ENCODE results near the gene BLOC1S5. TPM values are rescaled to one million over a fixed set of nuclear protein-coding genes. Genes with fewer than 3 reads are reported as not detected.
A peak's percentile ranks its signal among the peaks of the same experiment; 100 is the strongest.
"Not testable (repeated sequence)": the region's sequence is repeated elsewhere in the genome, so short reads cannot be mapped to it uniquely, and the experiment has no call there.

BLOC1S5 gene
- total and polyA plus RNA-seq, 2 donors from 2014 or later, result 20.2 to 27.6 TPM

DNA sequence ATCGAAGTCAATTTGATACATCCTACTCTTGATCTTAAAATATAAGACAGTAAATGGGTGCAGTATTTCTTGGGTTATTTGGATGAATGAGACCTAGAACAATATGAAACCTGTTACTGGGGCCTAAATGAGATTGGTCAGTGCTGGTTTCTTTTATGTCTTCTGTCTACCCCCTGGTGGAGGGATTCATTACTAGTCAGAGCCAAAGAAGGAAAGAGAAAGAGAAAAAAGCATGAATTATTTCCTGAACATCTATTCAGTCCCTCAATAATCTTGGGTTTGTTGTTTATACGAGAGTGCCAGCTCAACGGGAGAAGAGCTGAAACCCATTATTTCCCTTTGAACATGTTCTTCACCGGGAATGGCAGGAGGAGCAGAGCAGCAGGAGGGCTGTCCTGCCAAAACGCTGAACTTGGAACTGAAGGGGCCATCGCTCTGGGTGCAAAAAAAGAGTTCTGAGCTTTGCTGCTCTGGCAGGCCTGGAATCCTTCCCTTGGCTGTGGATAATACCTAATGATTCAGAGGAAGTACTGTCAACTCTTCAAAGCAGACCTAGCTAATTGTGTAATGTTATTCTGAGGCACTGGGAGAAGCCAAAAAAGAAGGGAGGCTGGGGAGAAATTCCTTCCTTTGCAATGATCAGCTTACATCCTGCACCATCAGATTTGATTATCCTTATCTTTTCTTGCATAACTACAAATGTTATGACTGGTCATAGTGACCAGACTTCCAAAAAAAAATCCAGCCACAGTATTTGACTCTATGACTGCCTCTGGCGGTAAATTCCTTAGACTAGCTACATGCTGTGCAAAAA lies 72.0 kb downstream of the BLOC1S5 start:
- DNase-seq, result peak in 1 of 5 donors; percentile 61
- Histone ChIP-seq H3K9me3 (ENCODE audit: control insufficient read depth in 2 of 3, insufficient read depth in 1 of 3, low read length in 3 of 3) (no peaks in the 10 kb centered on the region), H3K36me3 (ENCODE audit: control insufficient read depth in 2 of 3, insufficient read depth in 3 of 3, low read length in 3 of 3) (no peaks in the 10 kb centered on the region), H3K27me3 (ENCODE audit: control insufficient read depth, insufficient read depth, low read length) (no peaks in the 10 kb centered on the region), H3K4me3 (ENCODE audit: low read length in 3 of 3) (no peak overlapping the region), H3K27ac (ENCODE audit: low read depth in 2 of 2, low read length in 2 of 2) (no peak overlapping the region), H3K9ac (ENCODE audit: low read length in 3 of 3) (no peak overlapping the region), H3K4me1 (ENCODE audit: control insufficient read depth in 2 of 3, insufficient read depth in 2 of 3, low read depth in 1 of 3, low read length in 3 of 3) (no peaks in the 10 kb centered on the region)
- TF ChIP-seq CTCF (IDR thresholded peaks at IDR 0.05; ENCODE audit: borderline replicate concordance, extremely low read depth, insufficient read depth), result peak; percentile 22
- intact Hi-C loops (cut with DNase I), result no loop called here
- FAIRE-seq, result no peak

DNA sequence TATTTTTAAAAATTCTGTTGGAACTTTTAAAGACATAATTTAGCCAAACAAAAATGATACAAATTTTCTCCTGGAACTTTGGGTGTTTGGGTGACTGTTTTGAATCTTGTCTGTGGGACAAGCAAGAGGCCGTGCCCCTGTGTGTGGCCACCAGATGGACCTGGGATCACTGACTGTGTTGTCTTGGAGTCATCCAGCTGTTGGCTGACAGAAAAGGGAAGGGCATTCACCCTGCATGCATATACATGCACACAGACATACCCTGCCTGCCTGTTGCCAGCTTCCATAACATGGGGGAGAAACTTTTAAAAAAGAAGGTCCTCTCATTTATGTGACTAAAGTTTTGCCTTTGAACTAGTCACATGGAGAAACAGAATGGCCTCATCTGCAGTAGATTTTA lies 72.7 kb downstream of the BLOC1S5 start:
- no peaks in the 10 kb centered on the region for H3K36me3 ChIP-seq (ENCODE audit: control insufficient read depth in 2 of 3, insufficient read depth in 3 of 3, low read length in 3 of 3)
- H3K4me1 ChIP-seq (ENCODE audit: control insufficient read depth in 2 of 3, insufficient read depth in 2 of 3, low read depth in 1 of 3, low read length in 3 of 3), result no peaks in the 10 kb centered on the region
- no peak overlapping the region for H3K9ac ChIP-seq (ENCODE audit: low read length in 3 of 3)
- no peaks in the 10 kb centered on the region for H3K27me3 ChIP-seq (ENCODE audit: control insufficient read depth, insufficient read depth, low read length)
- no peaks in the 10 kb centered on the region for H3K9me3 ChIP-seq (ENCODE audit: control insufficient read depth in 2 of 3, insufficient read depth in 1 of 3, low read length in 3 of 3)
- DNase-seq, result no peak
- no peak overlapping the region for H3K4me3 ChIP-seq (ENCODE audit: low read length in 3 of 3)
- intact Hi-C loops (cut with DNase I), result no loop called here
- no peak overlapping the region for H3K27ac ChIP-seq (ENCODE audit: low read depth in 2 of 2, low read length in 2 of 2)
- FAIRE-seq, result no peak
- no peak for TF ChIP-seq CTCF (IDR thresholded peaks at IDR 0.05; ENCODE audit: borderline replicate concordance, extremely low read depth, insufficient read depth)

GRCh38 chr6:7986219-7986618 lies 78.0 kb downstream of the BLOC1S5 start:
- intact Hi-C loops (cut with DNase I), result no loop called here
- Histone ChIP-seq H3K9me3 (ENCODE audit: control insufficient read depth in 2 of 3, insufficient read depth in 1 of 3, low read length in 3 of 3) (no peaks in the 10 kb centered on the region), H3K9ac (ENCODE audit: low read length in 3 of 3) (no peak overlapping the region), H3K4me1 (ENCODE audit: control insufficient read depth in 2 of 3, insufficient read depth in 2 of 3, low read depth in 1 of 3, low read length in 3 of 3) (no peaks in the 10 kb centered on the region), H3K27ac (ENCODE audit: low read depth in 2 of 2, low read length in 2 of 2) (no peak overlapping the region), H3K4me3 (ENCODE audit: low read length in 3 of 3) (no peak overlapping the region), H3K36me3 (ENCODE audit: control insufficient read depth in 2 of 3, insufficient read depth in 3 of 3, low read length in 3 of 3) (no peaks in the 10 kb centered on the region), H3K27me3 (ENCODE audit: control insufficient read depth, insufficient read depth, low read length) (no peaks in the 10 kb centered on the region)
- no peak for TF ChIP-seq CTCF (IDR thresholded peaks at IDR 0.05; ENCODE audit: borderline replicate concordance, extremely low read depth, insufficient read depth)
- DNase-seq (no peak), FAIRE-seq (no peak)

DNA sequence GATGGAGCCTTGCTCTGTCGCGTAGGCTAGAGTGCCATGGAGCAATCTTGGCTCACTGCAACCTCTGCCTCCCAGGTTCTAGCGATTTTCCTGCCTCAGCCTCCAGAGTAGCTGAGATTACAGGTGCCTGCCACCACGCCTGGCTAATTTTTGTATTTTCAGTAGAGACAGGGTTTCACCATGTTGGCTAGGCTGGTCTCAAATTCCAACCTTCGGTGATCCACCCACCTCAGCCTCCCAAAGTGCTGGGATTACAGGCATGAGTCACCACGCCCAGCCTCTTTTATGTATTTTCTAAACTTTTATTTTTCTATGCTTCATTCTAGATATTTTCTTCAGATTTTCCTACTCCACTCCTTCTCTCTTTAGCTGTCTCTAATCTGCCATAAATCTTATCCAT lies 80.2 kb downstream of the BLOC1S5 start:
- H3K36me3 ChIP-seq (ENCODE audit: control insufficient read depth in 2 of 3, insufficient read depth in 3 of 3, low read length in 3 of 3); H3K4me1 ChIP-seq (ENCODE audit: control insufficient read depth in 2 of 3, insufficient read depth in 2 of 3, low read depth in 1 of 3, low read length in 3 of 3); FAIRE-seq; H3K9me3 ChIP-seq (ENCODE audit: control insufficient read depth in 2 of 3, insufficient read depth in 1 of 3, low read length in 3 of 3); H3K9ac ChIP-seq (ENCODE audit: low read length in 3 of 3); H3K27me3 ChIP-seq (ENCODE audit: control insufficient read depth, insufficient read depth, low read length); H3K27ac ChIP-seq (ENCODE audit: low read depth in 2 of 2, low read length in 2 of 2); DNase-seq; intact Hi-C loops (cut with DNase I); H3K4me3 ChIP-seq (ENCODE audit: low read length in 3 of 3): not testable (repeated sequence)

Data from kidney (tissue), 14 donors.